Measurements from ENCODE around the gene SDK2. TPM values are rescaled to one million over a fixed set of nuclear protein-coding genes. Genes with fewer than 3 reads are reported as not detected.

Gene SDK2
- total and polyA plus RNA-seq, 2 of the 8 experiments (the other 6 are each of a cell fraction or from before 2014, with no cell fraction given) = 3.9 to 4.1 TPM

DNA sequence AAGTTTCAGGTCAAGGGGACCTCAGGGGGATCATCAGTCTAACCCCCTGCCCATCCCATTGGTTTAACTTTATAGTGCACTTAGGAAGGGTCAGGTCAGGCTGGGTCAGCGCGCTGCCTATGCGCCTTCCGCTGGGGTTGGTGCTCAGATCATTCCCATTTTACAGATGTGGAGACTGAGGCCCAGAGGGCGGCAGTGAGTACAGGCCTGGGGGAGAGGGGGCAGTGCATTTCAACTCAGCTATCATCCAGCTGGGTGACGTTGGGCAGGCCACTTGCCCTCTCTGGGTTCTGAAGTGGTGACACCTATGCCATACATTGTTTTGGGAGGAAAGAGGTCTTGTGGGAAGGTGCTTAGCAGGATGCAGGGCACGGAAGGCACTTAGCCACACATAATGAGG is 204.6 kb downstream of the SDK2 start:
- H2BK15ac ChIP-seq (ENCODE audit: low read length) = no peak overlapping the region
- no peak overlapping the region for H2AK5ac ChIP-seq (ENCODE audit: low read depth, low read length)
- FAIRE-seq = no peak
- H3K4me2 ChIP-seq (ENCODE audit: insufficient read depth in 1 of 2, low read depth in 2 of 2, low read length in 2 of 2) = no peak overlapping the region
- H2BK5ac ChIP-seq (ENCODE audit: low read depth, low read length) = no peak overlapping the region
- ChIA-PET POLR2A (ENCODE audit: partially characterized antibody) (interaction anchor here (0.6 kb wide), 1 partner anchor 645 kb away, joined by 3 read pairs; no protein-coding TSS in a partner anchor), CTCF (ENCODE audit: partially characterized antibody) (no interaction called here)
- 0 out of 4 replicates have a peak, but pooled peaks cover 0 to 3% of the 10 kb centered on the region in 2 experiments for H3K9me3 ChIP-seq (ENCODE audit: insufficient read depth in 2 of 2, low read depth in 1 of 2, low read length in 1 of 2)
- no peak overlapping the region for H3K9ac ChIP-seq (replicated peaks in 1 of 4; ENCODE audit: extremely low read depth in 1 of 4, low read depth in 3 of 4, low read length in 3 of 4)
- no peak overlapping the region for H4K5ac ChIP-seq (ENCODE audit: insufficient read length, low read depth, low read length)
- no peak overlapping the region for H3K14ac ChIP-seq (ENCODE audit: insufficient read length)
- no peak overlapping the region for H3K4me3 ChIP-seq (ENCODE audit: extremely low read depth in 1 of 4, insufficient read depth in 2 of 4, low read depth in 3 of 4, low read length in 4 of 4)
- H3K56ac ChIP-seq (replicated peaks; ENCODE audit: insufficient read length, low read depth, low read length) = no peak overlapping the region
- H3K4me1 ChIP-seq (replicated peaks in 1 of 4; ENCODE audit: control insufficient read depth in 3 of 4, insufficient read depth in 4 of 4, low read length in 3 of 4) = no peaks in the 10 kb centered on the region; a peak in 1 of 7 replicates
- H3K4ac ChIP-seq (replicated peaks; ENCODE audit: insufficient read length, low read depth, low read length) = peak overlapping the region; percentile 38
- H2BK12ac ChIP-seq (ENCODE audit: low read depth, low read length) = no peak overlapping the region
- no peaks in the 10 kb centered on the region for H4K20me1 ChIP-seq (replicated peaks in 1 of 2; ENCODE audit: control insufficient read depth in 1 of 2, insufficient read depth in 2 of 2, low read length in 2 of 2)
- H3K27me3 ChIP-seq (replicated peaks in 1 of 4; ENCODE audit: control insufficient read depth in 3 of 4, extremely low read depth in 1 of 4, insufficient read depth in 3 of 4, low read length in 3 of 4) = peaks cover 0 to 2% (median 0%) of the 10 kb centered on the region in 4 experiments; a peak in 2 of 7 replicates
- H4K8ac ChIP-seq (ENCODE audit: extremely low read depth, insufficient read depth, low read length) = no peak overlapping the region
- WGBS, 2 experiments (ENCODE audit: extremely low coverage in 1 of 2, insufficient coverage in 1 of 2, insufficient read length in 1 of 2, insufficient replicate concordance in 2 of 2, low coverage in 1 of 2, low lambda C conversion rate in 2 of 2, missing lambda C conversion rate in 1 of 2) = 92% methylated on average over 7 of the region's 7 CpGs; no CpG with 5 or more reads in 1 of the 2 experiments
- no peak overlapping the region for H4K91ac ChIP-seq (replicated peaks; ENCODE audit: insufficient read length, low read length)
- no peak for DNase-seq (ENCODE audit: low read depth in 1 of 2, low spot score in 2 of 2)
- H2AFZ ChIP-seq (ENCODE audit: low read length) = no peak overlapping the region
- no peaks in the 10 kb centered on the region for H3K36me3 ChIP-seq (ENCODE audit: control insufficient read depth in 2 of 4, insufficient read depth in 4 of 4, low read length in 3 of 4)
- no peak overlapping the region for H3K18ac ChIP-seq (ENCODE audit: extremely low read depth, low read length)
- no peak overlapping the region for H3K27ac ChIP-seq (ENCODE audit: low read depth, low read length)
- no peak overlapping the region for H2BK120ac ChIP-seq (replicated peaks; ENCODE audit: low read depth, low read length)
- H3K79me1 ChIP-seq (ENCODE audit: low read depth, low read length) = no peaks in the 10 kb centered on the region
- no peak overlapping the region for H3K23ac ChIP-seq (ENCODE audit: insufficient read length)
- no peak overlapping the region for H2BK20ac ChIP-seq (ENCODE audit: low read length)
- H3K23me2 ChIP-seq (ENCODE audit: low read depth, low read length) = no peaks in the 10 kb centered on the region
- no peaks in the 10 kb centered on the region for H3K79me2 ChIP-seq (ENCODE audit: control insufficient read depth in 1 of 2, insufficient read depth in 2 of 2, low read length in 2 of 2)
- TF ChIP-seq KDM1A (IDR thresholded peaks at IDR 0.05; ENCODE audit: borderline replicate concordance, low read length) (peak; percentile 65; the same call in 1 of the 2 replicates), EZH2 (IDR thresholded peaks at IDR 0.05; ENCODE audit: low read depth, low read length, severe bottlenecking) (no peak)
